Urinary bladder (tissue), 4 donors: ENCODE data around the gene ZSCAN5B. TPM values are rescaled to one million over a fixed set of nuclear protein-coding genes. Genes with fewer than 3 reads are reported as not detected.
A peak's percentile ranks its signal among the peaks of the same experiment; 100 is the strongest.

ENCODE experiments used
- DNase-seq: peaks from one replicate; pipeline ENCODE4 v3.0.0-alpha.2; 2015; ENCODE audit errors: extremely low spot score
- H3K27ac ChIP-seq: one replicate; pipeline ENCODE4 v1.5.1; 2013; ENCODE audit warnings: low read depth, mild to moderate bottlenecking, moderate library complexity
- H3K36me3 ChIP-seq: one replicate; pipeline ENCODE4 v1.6.1; 2013; ENCODE audit warnings: mild to moderate bottlenecking, moderate library complexity; ENCODE audit not compliant: insufficient read depth
- H3K4me1 ChIP-seq: one replicate; pipeline ENCODE4 v1.6.1; 2013; ENCODE audit warnings: mild to moderate bottlenecking, moderate library complexity; ENCODE audit not compliant: insufficient read depth
- H3K4me3 ChIP-seq: one replicate; pipeline ENCODE4 v1.5.1; 2013; ENCODE audit warnings: low read depth, low read length
- WGBS: extraction: QIAGEN DNeasy Blood & Tissue Kit; methylation state at CpG from one replicate; pipeline ENCODE4 v1.1.7; 2013; 5-methylcytosine and 5-hydroxymethylcytosine counted together
- polyA plus RNA-seq: library from polyadenylated mRNA; stranded (reverse); fragments of 200-250 nt; gene quantifications from one replicate; pipeline ENCODE4 v1.2.3, GENCODE V29; 2013
- total RNA-seq: library from RNA; depleted of rRNA; stranded (reverse); fragments of >200 nt; gene quantifications from one replicate; pipeline ENCODE4 v1.2.3, GENCODE V29; 2014
- donor health status: healthy with polysubstance abuse.
- donor health status: healthy.

The ZSCAN5B gene
- total and polyA plus RNA-seq, 2 donors, result not detected

- Histone ChIP-seq H3K36me3 (peaks cover 4% of the 10 kb centered on the region), H3K27ac (no peak overlapping the region), H3K4me1 (no peaks in the 10 kb centered on the region), H3K4me3 (no peak overlapping the region)
- DNase-seq, result no peak
- WGBS, result 98% methylated on average over 31 of the region's 31 CpGs
These were observed 50.7 kb downstream of the ZSCAN5B start for GRCh38 chr19:56146904-56147303.

- H3K36me3 ChIP-seq, result peaks cover 4% of the 10 kb centered on the region
- no peak overlapping the region for H3K27ac ChIP-seq
These were observed 51.9 kb downstream of the ZSCAN5B start for GRCh38 chr19:56145698-56146097.

DNA sequence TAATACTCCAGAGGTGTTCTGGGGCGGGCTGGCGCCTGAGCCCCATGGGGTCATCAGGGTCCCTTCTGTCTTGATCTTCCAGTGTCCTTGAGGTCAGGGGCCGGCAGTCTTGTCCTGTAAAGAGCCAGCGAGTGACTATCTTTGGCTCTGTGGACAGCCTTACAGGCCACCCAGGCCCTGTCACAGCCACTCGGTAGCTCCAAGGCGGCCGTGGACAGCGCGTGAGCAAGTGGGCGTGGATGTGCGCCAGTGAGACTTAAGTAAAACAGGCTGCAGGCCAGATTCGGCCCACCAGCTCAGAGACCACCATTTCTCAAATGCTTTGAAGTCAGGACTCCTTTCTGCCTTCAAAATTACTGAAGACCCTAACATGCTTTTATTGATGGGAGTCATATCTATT, 52.8 kb downstream of the ZSCAN5B start:
- DNase-seq, result no peak
- peaks cover 4% of the 10 kb centered on the region for H3K36me3 ChIP-seq
- no peak overlapping the region for H3K27ac ChIP-seq
- 90% methylated on average over 12 of the region's 12 CpGs for WGBS
- H3K4me1 ChIP-seq, result no peaks in the 10 kb centered on the region
- no peak overlapping the region for H3K4me3 ChIP-seq

More at GRCh38 chr19:56145698-56146097, 51.9 kb downstream of the ZSCAN5B start:
- Histone ChIP-seq H3K4me3 (no peak overlapping the region), H3K4me1 (no peaks in the 10 kb centered on the region)
- WGBS, result 93% methylated on average over 10 of the region's 10 CpGs
- DNase-seq, result no peak

- DNase-seq, result no peak
- no peaks in the 10 kb centered on the region for H3K4me1 ChIP-seq
- peaks cover 4% of the 10 kb centered on the region for H3K36me3 ChIP-seq
- H3K4me3 ChIP-seq, result no peak overlapping the region
- no peak overlapping the region for H3K27ac ChIP-seq
- WGBS, result 71% methylated on average over 6 of the region's 6 CpGs
These were observed 53.2 kb downstream of the ZSCAN5B start for GRCh38 chr19:56144376-56144775.

DNA sequence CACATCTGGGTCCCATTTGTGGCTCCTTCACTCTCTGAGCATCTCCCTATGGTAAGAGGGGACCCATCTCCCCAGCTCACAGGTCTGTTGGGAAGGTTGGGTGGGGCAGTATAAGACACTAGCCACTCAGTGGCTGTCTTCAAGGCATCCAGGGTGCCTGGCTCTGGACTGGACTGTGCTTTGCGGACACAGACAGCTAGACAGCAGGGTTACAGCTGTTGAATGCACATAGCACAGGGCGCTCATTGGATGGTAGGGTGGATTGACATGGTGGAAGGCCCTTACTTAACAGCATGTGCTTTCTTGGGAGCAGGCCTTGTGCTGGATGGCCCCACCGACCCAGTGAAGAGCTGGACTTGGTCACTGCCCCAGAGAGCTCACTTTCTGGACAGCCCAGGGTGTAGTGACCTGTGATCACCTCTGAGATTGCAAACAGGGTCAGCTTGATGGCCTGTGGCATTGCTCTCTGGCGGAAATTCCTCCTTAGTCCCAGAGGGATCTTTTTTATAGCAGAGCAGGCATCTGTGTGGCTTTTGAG, 54.6 kb downstream of the ZSCAN5B start:
- Histone ChIP-seq H3K4me3 (no peak overlapping the region), H3K4me1 (no peaks in the 10 kb centered on the region), H3K36me3 (peaks cover 4% of the 10 kb centered on the region), H3K27ac (no peak overlapping the region)
- DNase-seq, result no peak
- 72% methylated on average over 4 of the region's 4 CpGs for WGBS

GRCh38 chr19:56142087-56142787, 55.3 kb downstream of the ZSCAN5B start:
- Histone ChIP-seq H3K4me3 (no peak overlapping the region), H3K27ac (no peak overlapping the region)
- whole genome bisulfite sequencing, result 52% methylated on average over 17 of the region's 17 CpGs

GRCh38 chr19:56141417-56141993, 56.1 kb downstream of the ZSCAN5B start:
- no peak overlapping the region for H3K27ac ChIP-seq
- H3K4me1 ChIP-seq, result no peaks in the 10 kb centered on the region
- no peaks in the 10 kb centered on the region for H3K36me3 ChIP-seq
- 1% methylated on average over 25 of the region's 26 CpGs for WGBS
- DNase-seq, result no peak
- peak overlapping the region; percentile 55 for H3K4me3 ChIP-seq

More at GRCh38 chr19:56142087-56142787, 55.3 kb downstream of the ZSCAN5B start:
- no peak for DNase-seq
- H3K36me3 ChIP-seq, result peaks cover 3% of the 10 kb centered on the region
- H3K4me1 ChIP-seq, result no peaks in the 10 kb centered on the region

GRCh38 chr19:56140583-56141416, 56.8 kb downstream of the ZSCAN5B start, which contains the start of gene ZNF444:
Gene ZNF444, plus strand, starts transcription at chr19:56141287. Its CDS starts 5,625 bp downstream, at chr19:56146912.
- peak within 1 kb of the TSS; percentile 87 for H3K27ac ChIP-seq
- no peaks in the 10 kb centered on the region for H3K36me3 ChIP-seq
- H3K4me1 ChIP-seq, result no peaks in the 10 kb centered on the region
- peak within 1 kb of the TSS; percentile 55 for H3K4me3 ChIP-seq
- under 1% methylated on average over 56 of the region's 56 CpGs for WGBS
- DNase-seq, result peak; percentile 99

GRCh38 chr19:56139847-56140582, 57.6 kb downstream of the ZSCAN5B start:
- no peaks in the 10 kb centered on the region for H3K4me1 ChIP-seq
- H3K36me3 ChIP-seq, result no peaks in the 10 kb centered on the region
- H3K4me3 ChIP-seq, result peak overlapping the region; percentile 55
- H3K27ac ChIP-seq, result peak overlapping the region; percentile 87
- WGBS, result 18% methylated on average over 22 of the region's 22 CpGs
- DNase-seq, result no peak

Other genes starting within 250 kb of the ZSCAN5B start
- gene NLRP8, start 250.0 kb downstream of the ZSCAN5B start, total RNA-seq, result not detected
- gene NLRP8, start 250.0 kb downstream of the ZSCAN5B start, polyA plus RNA-seq, result not detected
- gene NLRP5, start 211.0 kb downstream of the ZSCAN5B start, total RNA-seq, result not detected
- not detected for gene NLRP5, start 211.0 kb downstream of the ZSCAN5B start, polyA plus RNA-seq
- 13.3 TPM for gene ZNF787, start 76.5 kb downstream of the ZSCAN5B start, total RNA-seq
- 30.9 TPM for gene ZNF787, start 76.5 kb downstream of the ZSCAN5B start, polyA plus RNA-seq
- gene ZNF444, start 56.5 kb downstream of the ZSCAN5B start, total RNA-seq, result 11.7 TPM
- 44.5 TPM for gene ZNF444, start 56.5 kb downstream of the ZSCAN5B start, polyA plus RNA-seq
- not detected for gene GALP, start 21.8 kb downstream of the ZSCAN5B start, total RNA-seq
- gene GALP, start 21.8 kb downstream of the ZSCAN5B start, polyA plus RNA-seq, result not detected
- gene ZSCAN5C, start 4.5 kb upstream of the ZSCAN5B start, total RNA-seq, result not detected
- not detected for gene ZSCAN5C, start 4.5 kb upstream of the ZSCAN5B start, polyA plus RNA-seq
- not detected for gene EDDM13, start 75.0 kb upstream of the ZSCAN5B start, total RNA-seq
- 0.43 TPM for gene EDDM13, start 75.0 kb upstream of the ZSCAN5B start, polyA plus RNA-seq
- 17.2 TPM for gene ZSCAN5A, start 117.1 kb upstream of the ZSCAN5B start, total RNA-seq
- 6.4 TPM for gene ZSCAN5A, start 117.1 kb upstream of the ZSCAN5B start, polyA plus RNA-seq
- gene ZNF582, start 195.8 kb upstream of the ZSCAN5B start, total RNA-seq, result 5.3 TPM
- 4.0 TPM for gene ZNF582, start 195.8 kb upstream of the ZSCAN5B start, polyA plus RNA-seq
- gene ZNF583, start 206.5 kb upstream of the ZSCAN5B start, total RNA-seq, result 22.7 TPM
- gene ZNF583, start 206.5 kb upstream of the ZSCAN5B start, polyA plus RNA-seq, result 3.6 TPM